ENCODE data around the gene B4GALT5.

B4GALT5 gene

DNA sequence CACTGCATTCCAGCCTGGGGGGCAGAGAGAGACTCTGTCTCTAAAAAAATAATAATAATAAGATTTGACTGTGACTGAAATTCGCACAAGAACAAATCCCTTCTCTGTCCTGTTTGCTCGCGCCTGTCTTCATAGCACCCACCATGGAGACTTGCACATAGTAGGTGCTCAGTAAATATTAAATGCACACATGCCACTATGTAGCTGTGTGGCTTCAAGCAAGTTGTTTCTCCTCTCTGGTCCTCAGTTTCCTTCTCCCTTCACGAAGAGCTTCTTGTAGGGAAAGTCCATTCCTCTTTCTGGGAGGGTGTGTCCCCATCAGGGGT lies 130.4 kb downstream of the B4GALT5 start:
- TF ChIP-seq, protein P1, sequence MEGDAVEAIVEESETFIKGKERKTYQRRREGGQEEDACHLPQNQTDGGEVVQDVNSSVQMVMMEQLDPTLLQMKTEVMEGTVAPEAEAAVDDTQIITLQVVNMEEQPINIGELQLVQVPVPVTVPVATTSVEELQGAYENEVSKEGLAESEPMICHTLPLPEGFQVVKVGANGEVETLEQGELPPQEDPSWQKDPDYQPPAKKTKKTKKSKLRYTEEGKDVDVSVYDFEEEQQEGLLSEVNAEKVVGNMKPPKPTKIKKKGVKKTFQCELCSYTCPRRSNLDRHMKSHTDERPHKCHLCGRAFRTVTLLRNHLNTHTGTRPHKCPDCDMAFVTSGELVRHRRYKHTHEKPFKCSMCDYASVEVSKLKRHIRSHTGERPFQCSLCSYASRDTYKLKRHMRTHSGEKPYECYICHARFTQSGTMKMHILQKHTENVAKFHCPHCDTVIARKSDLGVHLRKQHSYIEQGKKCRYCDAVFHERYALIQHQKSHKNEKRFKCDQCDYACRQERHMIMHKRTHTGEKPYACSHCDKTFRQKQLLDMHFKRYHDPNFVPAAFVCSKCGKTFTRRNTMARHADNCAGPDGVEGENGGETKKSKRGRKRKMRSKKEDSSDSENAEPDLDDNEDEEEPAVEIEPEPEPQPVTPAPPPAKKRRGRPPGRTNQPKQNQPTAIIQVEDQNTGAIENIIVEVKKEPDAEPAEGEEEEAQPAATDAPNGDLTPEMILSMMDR (IDR thresholded peaks at IDR 0.05; ENCODE audit: insufficient read depth, low read depth, low read length, missing control alignments), result no peak
- no peak overlapping the region for H3K4me3 ChIP-seq (ENCODE audit: low read depth, low read length)
- DNase-seq (ENCODE audit: low read depth), result no peak

Measured in GM12865 (cell line).